Measurements from ENCODE around the gene AAGAB.

DNA sequence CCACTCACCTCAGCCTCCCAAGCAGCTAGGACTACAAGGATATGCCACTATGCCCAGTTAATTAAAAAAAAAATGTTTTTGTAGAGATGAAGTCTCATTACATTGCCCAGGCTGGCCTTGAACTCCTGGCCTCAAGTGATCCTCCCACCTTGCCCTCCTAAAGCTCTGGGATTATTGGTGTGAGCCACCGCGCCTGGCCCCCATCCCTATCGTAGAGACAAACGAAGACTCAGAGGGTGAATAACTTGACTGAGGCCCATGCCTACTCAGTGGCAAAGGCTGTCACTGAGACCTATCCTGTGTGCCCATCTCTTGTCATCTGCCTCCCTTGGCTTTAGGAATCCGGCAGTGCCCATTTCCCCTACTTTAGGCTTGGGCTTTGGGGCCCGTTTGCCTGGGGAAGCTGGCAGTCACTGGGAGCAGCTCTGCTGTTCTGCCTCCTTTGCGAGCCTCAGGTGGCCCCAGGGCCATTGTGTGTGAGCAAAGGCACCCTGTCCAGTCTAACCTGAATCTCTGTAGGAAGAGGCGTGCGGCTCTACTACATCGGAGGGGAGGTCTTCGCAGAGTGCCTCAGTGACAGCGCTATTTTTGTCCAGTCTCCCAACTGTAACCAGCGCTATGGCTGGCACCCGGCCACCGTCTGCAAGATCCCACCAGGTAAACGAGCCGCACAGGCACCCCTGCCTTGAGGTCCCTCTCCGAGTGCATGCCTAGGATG is 70.1 kb downstream of the AAGAB start:
- TF ChIP-seq, protein P1, sequence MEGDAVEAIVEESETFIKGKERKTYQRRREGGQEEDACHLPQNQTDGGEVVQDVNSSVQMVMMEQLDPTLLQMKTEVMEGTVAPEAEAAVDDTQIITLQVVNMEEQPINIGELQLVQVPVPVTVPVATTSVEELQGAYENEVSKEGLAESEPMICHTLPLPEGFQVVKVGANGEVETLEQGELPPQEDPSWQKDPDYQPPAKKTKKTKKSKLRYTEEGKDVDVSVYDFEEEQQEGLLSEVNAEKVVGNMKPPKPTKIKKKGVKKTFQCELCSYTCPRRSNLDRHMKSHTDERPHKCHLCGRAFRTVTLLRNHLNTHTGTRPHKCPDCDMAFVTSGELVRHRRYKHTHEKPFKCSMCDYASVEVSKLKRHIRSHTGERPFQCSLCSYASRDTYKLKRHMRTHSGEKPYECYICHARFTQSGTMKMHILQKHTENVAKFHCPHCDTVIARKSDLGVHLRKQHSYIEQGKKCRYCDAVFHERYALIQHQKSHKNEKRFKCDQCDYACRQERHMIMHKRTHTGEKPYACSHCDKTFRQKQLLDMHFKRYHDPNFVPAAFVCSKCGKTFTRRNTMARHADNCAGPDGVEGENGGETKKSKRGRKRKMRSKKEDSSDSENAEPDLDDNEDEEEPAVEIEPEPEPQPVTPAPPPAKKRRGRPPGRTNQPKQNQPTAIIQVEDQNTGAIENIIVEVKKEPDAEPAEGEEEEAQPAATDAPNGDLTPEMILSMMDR (IDR thresholded peaks at IDR 0.05) = no peak
- TF ChIP-seq EZH2 (IDR thresholded peaks at IDR 0.05; ENCODE audit: borderline replicate concordance, insufficient read depth, low read depth, low read length, poor library complexity, severe bottlenecking) = no peak

Data from B cell (primary cell).